Dedifferentiated amniotic fluid mesenchymal stem cell (primary cell): Measurements from ENCODE around the gene DPM2.

Experiments
- DNase-seq: peaks from one replicate; pipeline ENCODE4 v3.0.0-alpha.2; 2016; ENCODE audit errors: extremely low spot score

The DPM2 gene

GRCh38 chr9:127898433-127899127, 39.1 kb downstream of the DPM2 start:
- DNase-seq, result peak; percentile 52

- DNase-seq, result peak; percentile 39
Measured at GRCh38 chr9:127897193-127897692, 40.4 kb downstream of the DPM2 start.

- DNase-seq, result no peak
Measured at GRCh38 chr9:127896395-127897192, 41.1 kb downstream of the DPM2 start.

GRCh38 chr9:127895811-127896210, 41.8 kb downstream of the DPM2 start:
- DNase-seq, result no peak

GRCh38 chr9:127893392-127893791, 44.3 kb downstream of the DPM2 start:
- no peak for DNase-seq

- no peak for DNase-seq
Measured at GRCh38 chr9:127892831-127893230, 44.8 kb downstream of the DPM2 start.

GRCh38 chr9:127890053-127890452, 47.6 kb downstream of the DPM2 start:
- no peak for DNase-seq

- no peak for DNase-seq
Measured at GRCh38 chr9:127887792-127888191, 49.9 kb downstream of the DPM2 start.

GRCh38 chr9:127886401-127886972, 51.2 kb downstream of the DPM2 start:
- DNase-seq, result no peak

GRCh38 chr9:127885508-127886281, 52.0 kb downstream of the DPM2 start:
- DNase-seq, result no peak
